Measurements from ENCODE around the gene BOD1.

GRCh38 chr5:173662581-173663351 lies 46.3 kb upstream of the BOD1 start:
- TF ChIP-seq, protein P1, sequence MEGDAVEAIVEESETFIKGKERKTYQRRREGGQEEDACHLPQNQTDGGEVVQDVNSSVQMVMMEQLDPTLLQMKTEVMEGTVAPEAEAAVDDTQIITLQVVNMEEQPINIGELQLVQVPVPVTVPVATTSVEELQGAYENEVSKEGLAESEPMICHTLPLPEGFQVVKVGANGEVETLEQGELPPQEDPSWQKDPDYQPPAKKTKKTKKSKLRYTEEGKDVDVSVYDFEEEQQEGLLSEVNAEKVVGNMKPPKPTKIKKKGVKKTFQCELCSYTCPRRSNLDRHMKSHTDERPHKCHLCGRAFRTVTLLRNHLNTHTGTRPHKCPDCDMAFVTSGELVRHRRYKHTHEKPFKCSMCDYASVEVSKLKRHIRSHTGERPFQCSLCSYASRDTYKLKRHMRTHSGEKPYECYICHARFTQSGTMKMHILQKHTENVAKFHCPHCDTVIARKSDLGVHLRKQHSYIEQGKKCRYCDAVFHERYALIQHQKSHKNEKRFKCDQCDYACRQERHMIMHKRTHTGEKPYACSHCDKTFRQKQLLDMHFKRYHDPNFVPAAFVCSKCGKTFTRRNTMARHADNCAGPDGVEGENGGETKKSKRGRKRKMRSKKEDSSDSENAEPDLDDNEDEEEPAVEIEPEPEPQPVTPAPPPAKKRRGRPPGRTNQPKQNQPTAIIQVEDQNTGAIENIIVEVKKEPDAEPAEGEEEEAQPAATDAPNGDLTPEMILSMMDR (conservative IDR thresholded peaks at IDR 0.05; ENCODE audit: low read depth, low read length), result no peak
- no peak for TF ChIP-seq EZH2 (IDR thresholded peaks at IDR 0.05; ENCODE audit: borderline replicate concordance, low read depth, low read length, poor library complexity, severe bottlenecking)

All from A673 (cell line).